CD4-positive, alpha-beta T cell treated with Interleukin-4 for 4 hours (primary cell): ENCODE data around the gene NEU2.
"Not testable (repeated sequence)": the region's sequence is repeated elsewhere in the genome, so short reads cannot be mapped to it uniquely, and the experiment has no call there.

Experiments
- DNase-seq: peaks from one replicate; pipeline ENCODE4 v3.0.0-alpha.2; 2020

Gene NEU2

GRCh38 chr2:233036162-233036838 lies 3.8 kb downstream of the NEU2 start:
- DNase-seq, result no peak

DNA sequence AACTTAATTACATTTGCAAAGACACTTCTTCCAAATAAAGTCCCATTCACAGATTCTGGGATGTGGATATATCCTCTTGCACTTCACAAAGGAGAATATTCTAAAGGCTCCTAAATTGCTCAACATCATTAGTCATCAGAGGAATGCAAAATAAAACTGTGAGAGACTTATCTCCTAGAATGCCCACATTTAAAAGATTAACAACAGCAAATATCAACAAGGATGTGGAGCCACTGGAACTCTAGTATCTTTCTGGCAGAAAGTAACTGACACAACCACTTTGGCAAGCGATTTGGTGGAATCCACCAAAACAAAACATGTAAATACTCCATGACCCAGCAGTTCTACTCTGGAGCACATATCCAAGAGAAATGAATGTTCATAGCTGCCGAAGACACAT lies 4.6 kb downstream of the NEU2 start:
- DNase-seq, result no peak

DNA sequence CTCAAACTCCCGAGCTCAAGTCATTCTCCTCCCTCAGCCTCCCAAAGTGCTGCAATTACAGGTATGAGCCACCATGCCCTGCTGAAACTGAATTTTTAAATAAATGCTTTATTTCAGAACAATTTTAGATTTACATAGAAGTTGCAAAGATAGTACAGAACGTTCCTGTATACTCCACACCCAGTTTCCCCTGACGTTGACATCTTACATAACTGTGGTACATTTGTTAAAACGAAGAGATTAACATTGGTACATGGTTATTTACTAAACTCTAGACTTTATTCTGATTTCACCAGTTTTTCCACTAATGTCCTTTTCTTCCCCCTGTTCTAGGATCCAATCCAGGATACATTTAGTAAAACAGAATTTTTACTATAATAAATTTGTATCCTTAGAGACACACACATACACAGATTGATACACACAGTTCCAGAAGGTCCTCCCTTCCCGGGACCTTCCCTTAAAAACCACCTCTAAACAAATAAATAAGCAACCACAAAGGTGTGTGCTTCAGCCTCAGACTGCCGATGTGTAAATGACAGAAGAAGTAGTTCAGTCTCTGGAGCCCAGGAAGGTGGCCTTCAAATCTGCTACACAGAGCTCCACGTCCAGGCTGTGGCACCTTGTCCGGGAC lies 6.9 kb downstream of the NEU2 start:
- no peak for DNase-seq

DNA sequence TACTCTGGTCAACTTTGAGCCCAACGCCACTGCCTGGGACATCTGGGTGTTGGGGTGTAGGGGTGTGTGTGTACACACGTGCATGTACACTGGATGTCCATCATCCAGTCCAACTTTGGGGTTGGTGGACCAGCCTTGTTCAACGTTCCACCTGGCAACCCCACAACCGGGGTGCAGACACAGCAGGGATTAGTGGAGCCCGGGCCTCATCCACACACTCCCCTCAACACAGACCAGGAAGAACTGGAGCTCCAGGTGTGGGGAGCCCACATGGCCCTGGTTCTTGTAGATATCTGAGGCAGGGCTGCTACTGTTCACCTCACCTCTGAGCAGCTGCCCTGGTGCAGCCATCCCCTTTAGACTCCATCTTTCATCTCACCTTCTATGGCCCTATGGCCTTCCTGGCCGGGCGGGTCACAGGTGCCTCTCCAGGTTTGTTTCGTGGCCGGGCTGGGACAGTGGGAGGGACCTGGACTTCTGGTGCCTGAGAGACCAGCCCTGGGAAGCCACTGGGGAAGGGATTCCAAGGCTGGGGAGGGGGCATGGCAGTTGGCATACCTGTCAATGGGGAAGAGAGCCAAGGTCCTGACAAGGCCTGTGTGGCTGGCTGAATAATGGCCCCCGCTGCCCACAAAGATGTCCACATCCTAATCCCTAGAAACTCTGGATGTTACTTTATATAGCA lies 7.5 kb downstream of the NEU2 start:
- no peak for DNase-seq

- DNase-seq, result no peak
Measured at GRCh38 chr2:233040571-233040970, 8.1 kb downstream of the NEU2 start.

GRCh38 chr2:233041722-233042323 lies 9.4 kb downstream of the NEU2 start:
- DNase-seq, result no peak

DNA sequence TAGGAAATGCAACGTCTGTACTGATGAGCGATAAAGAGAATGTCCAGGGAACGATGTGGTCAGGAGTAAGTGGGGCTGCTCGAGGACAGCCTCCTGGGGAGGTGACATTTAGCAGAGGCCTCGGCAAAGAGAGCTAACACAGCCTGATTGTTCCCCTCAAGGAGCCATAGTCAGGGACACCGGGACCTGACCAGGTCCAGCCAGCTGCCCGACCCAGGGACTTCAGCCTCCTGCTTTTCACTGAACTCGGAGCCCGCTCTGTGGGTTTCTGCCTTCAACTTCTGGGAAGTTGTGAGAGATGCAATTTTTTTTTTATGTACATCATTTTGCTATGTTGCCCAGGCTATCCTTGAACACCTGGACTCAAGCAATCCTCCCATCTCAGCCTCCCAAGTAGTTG lies 10.1 kb downstream of the NEU2 start:
- DNase-seq, result no peak

DNA sequence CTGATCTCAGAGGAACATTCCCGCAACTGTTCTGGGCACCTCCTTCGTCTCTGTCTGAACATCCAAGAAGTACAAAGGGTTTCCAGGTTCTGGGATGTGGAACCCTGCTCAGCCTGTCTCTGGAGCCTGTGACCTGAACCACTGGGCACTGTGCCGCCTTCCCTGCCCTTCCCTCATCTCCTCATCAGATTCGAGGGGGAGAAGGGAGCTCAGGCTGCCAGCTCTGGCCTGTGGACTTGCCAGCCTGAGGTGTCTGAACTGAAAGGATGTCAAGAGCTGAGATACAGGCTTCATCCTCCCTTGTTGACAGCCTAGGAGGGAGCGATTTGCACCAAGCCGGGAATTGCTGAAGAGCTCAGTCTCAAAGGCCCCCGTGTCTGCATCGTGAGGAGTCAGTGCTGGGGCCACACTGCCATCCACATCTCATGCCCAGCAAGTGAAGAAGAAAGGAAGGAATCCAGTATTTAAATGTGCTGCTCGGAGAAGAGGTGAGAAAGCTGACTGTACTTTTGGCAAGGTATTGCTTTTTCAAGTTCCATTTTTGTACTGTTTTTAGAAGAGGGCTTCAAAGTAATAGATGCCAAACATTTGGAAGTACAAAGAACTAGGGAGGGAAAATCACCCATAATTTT lies 12.6 kb downstream of the NEU2 start:
- no peak for DNase-seq

GRCh38 chr2:233047206-233047605 lies 14.7 kb downstream of the NEU2 start:
- no peak for DNase-seq

DNA sequence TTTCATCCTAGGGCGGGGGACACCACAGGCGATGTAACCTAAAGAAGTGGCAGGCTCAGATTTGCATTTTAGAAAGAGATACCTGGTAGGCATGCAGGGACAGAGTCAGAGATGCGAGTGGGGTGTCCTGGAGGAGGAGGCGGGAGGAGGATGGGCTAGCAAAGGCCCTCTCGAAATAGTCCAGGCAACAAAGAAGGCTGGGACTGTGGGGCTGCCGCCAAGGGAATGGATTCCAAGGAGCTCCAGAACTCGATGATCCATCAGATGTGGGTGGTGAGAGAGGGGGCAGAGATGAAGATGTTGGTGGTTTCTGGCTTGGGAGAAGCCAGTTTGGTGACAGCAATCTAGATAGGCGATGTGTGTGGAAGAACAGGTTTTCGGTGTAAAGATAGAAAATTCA lies 15.2 kb downstream of the NEU2 start:
- no peak for DNase-seq

DNA sequence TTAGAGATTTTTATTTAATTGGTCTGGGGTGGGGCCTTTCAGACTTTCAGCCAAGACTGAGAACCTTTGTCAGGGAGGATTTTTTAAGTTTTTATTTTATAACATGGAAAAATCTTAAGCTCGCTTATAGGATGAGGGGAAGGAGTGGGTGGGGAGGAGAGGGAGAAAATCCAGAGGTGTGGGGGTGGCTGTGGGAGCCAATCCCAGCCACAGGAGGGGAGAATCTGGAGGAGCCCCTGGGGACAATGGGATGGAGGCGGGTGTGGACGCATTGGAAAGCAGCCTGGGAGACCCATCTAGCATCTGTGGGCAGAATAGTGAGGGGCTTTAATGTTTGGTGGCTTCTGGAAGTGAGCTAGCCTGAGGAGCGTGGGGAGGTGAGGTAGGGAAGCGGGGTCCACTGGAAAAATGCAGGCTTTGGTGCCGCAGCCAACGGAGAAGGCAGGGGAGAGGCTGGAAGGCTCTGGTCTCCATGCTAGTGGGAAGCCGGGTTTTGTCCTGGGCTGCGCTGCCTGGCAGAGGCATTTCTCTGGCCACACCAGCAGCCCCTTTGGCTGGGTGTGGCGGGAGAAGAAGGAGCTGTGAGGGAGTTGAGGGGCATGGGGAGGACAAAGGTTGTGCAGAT lies 16.2 kb downstream of the NEU2 start:
- no peak for DNase-seq

GRCh38 chr2:233049194-233049761 lies 16.8 kb downstream of the NEU2 start:
- DNase-seq, result no peak

DNA sequence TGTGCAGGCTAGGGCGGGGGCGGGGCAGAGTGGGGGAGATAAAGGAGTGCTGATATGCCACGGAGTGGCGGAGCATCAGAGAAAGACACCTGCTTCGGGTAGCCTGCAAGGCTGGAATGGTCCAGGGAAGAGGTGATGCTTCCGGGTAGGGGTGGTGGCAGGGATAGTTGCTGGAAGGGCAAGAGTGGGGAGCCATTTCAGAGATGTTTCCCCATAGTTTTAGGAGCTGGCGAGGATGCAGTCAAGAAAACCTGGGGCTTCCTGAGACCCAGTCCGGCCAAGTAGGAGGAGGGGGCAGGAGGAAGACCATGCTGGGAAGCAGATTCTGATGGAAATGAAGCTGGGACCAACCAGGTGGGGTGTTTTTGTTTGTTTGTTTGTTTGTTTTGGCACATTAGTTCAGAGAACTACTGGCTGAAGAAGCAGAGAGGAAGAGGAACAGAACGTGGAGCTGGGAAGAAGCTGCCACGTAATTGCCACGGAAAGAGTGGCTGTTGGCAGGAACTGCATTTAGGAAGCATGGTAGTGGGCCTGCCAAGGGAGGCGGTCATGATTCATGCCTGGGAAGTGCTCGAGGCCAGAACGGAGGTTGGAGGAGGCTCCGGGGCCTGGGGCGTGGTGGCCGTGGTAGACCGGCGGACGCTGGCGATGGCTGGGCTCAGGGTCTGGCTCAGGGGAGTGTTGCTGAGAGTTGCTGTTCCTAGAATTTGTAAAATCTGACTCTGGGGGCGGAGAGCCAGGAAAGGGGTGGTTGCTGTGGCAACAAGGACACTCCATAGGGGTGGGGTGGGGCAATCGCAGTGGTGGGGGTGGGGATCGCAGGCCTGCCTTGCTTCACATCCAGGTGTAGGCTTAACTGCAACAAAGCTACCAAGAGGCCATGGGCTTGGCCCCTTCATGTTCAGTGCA lies 19.0 kb downstream of the NEU2 start:
- DNase-seq, result no peak

DNA sequence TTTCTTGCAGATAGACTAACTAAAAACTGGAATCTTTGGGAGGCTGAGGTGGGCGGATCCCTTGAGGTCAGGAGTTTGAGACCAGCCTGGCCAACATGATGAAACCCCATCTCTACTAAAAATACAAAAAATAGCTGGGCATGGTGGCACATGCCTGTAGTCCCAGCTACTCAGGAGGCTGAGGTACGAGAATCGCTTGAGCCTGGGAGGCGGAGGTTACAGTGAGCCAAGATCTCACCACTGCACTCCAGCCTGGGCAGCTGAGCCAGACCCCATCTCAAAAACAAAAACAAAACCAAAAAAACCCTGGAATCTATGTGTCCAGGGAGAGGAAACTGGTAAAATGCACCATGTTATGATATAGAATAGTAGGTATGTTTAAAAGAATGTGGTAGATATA lies 20.0 kb downstream of the NEU2 start:
- DNase-seq, result not testable (repeated sequence)

- DNase-seq, result peak; percentile 55
Measured at GRCh38 chr2:233053928-233054784, 21.7 kb downstream of the NEU2 start.

DNA sequence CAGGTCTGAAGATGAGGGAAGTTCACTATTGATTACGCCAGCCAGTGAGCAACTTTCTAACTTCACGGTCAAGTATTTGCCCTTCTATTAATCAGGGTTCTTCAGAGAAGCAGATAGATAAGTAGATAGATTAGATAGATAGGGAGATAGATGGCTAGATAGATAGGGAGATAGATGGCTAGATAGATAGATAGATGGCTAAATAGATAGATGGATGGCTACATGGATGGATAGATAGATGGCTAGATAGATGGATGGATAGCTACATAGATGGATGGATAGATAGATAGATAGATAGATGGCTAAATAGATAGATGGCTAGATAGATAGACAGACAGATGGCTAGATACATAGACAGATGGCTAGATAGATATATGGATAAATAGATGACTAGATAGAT lies 22.9 kb downstream of the NEU2 start:
- no peak for DNase-seq

DNA sequence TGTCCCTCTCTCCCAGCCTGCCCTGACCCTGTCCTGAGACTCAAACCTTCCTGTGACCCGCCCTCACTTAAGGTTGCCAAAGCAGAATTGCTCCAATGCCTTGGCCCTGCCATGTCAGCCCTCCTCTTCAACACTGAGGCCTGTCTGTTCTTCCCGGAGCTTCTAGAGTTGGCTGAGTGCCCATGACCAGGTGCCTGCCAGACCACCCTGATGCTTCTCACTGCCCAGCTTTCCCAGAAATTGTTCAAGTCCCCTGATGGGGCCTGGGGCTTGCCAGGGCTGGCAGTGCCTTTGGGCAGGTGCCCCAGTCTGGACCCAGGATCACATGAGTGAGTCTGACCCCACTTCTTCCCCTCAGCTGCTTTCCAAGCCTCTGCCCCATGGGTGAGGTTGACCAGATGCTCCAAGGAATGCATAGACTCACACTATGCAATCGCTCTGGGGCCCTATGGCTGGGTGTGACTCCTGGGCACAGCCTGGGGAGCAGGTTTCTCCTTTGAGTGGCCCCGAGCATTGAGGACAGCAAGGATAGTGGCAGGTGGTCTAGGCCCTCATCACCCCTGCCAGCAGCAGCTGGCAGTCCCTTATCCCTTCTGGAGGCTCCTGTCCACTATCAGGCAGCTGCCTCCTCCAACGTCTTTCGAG lies 24.6 kb downstream of the NEU2 start:
- no peak for DNase-seq

- no peak for DNase-seq
Measured at GRCh38 chr2:233058717-233059546, 26.5 kb downstream of the NEU2 start.

- DNase-seq, result no peak
Measured at GRCh38 chr2:233059547-233059796, 27.0 kb downstream of the NEU2 start.
